Stimulated activated naive B cell treated with anti-CD40 and anti-IgM and Interleukin-4, amounts not matched to agents 10 μg/mL and 1 μg/mL and 100 μg/mL, for 72 hours (primary cell): Measurements from ENCODE around the gene HOXD13.

Source experiments
- ATAC-seq, 2 donors: fragments of 150-1000 bp; cut with Tn5 transposase; replicated peaks; 2 replicates each; pipeline ENCODE4 v1.10.0; 2021; ENCODE audit warnings: moderate library complexity in 1 of 2
- DNase-seq: peaks from one replicate; pipeline ENCODE4 v3.0.0; 2021
- H3K27ac Mint-ChIP-seq: one replicate; pipeline ENCODE4 v1.8.0; 2022; ENCODE audit warnings: mild to moderate bottlenecking, mixed read lengths
- H3K27me3 Mint-ChIP-seq, 2 donors: one replicate each; pipeline ENCODE4 v1.8.0; 2022; ENCODE audit warnings: mixed read lengths in 2 of 2
- H3K36me3 Mint-ChIP-seq, 2 donors: one replicate each; pipeline ENCODE4 v1.8.0; 2022; ENCODE audit warnings: mixed read lengths in 2 of 2, mild to moderate bottlenecking in 1 of 2
- H3K4me1 Mint-ChIP-seq, 2 donors: one replicate each; pipeline ENCODE4 v1.8.0; 2022; ENCODE audit warnings: mixed read lengths in 2 of 2, mild to moderate bottlenecking in 1 of 2
- H3K4me3 Mint-ChIP-seq, 2 donors: one replicate each; pipeline ENCODE4 v1.8.0; 2022; ENCODE audit warnings: mild to moderate bottlenecking in 2 of 2, mixed read lengths in 2 of 2, moderate library complexity in 1 of 2
- H3K9me3 Mint-ChIP-seq, 2 donors: one replicate each; pipeline ENCODE4 v1.8.0; 2022; ENCODE audit warnings: mixed read lengths in 2 of 2, mild to moderate bottlenecking in 1 of 2

Gene HOXD13

GRCh38 chr2:176103194-176103593, 10.7 kb downstream of the HOXD13 start:
- H3K36me3 Mint-ChIP-seq = peaks cover 3 to 9% of the 10 kb centered on the region in 2 donors
- H3K27me3 Mint-ChIP-seq = peaks cover 75 to 86% of the 10 kb centered on the region in 2 donors
- peaks cover 18 to 28% of the 10 kb centered on the region in 2 donors for H3K4me1 Mint-ChIP-seq
- ATAC-seq (no peak), DNase-seq (no peak)
- H3K4me3 Mint-ChIP-seq = no peak overlapping the region
- peaks cover 0 to 2% of the 10 kb centered on the region in 2 donors for H3K9me3 Mint-ChIP-seq
- H3K27ac Mint-ChIP-seq = peak overlapping the region; percentile 71

DNA sequence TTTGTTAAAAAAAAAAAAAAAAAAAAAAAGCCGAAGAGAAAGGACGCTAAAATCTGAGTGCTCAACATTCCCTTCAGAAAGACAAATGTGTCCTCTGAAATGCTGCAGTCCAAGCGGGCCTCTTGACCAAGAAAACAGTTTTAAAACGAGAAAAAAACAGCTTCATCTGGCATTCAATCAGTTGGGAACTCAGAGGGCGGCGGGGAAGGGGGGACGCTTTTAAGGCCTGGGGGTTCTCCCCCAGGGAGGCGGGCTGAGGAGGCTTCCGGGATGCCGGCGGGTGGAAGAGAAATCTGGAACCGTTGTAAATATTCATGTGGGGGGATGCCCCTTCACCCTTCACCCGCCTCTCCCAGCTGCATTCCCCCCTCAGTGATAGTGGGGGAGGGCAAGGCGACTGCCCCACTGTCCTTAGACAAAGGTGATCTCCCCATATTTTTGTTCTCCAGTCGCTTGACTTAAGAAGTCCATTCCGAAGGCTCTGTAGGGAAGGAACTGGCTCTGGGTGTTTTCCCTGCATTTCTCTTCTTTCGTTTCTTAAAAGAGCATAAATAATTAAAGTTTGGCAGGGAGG, 11.3 kb downstream of the HOXD13 start:
- H3K27me3 Mint-ChIP-seq = peaks cover 77 to 86% of the 10 kb centered on the region in 2 donors
- peaks cover 20 to 29% of the 10 kb centered on the region in 2 donors for H3K4me1 Mint-ChIP-seq
- DNase-seq (no peak), ATAC-seq (no peak)
- H3K4me3 Mint-ChIP-seq = no peak overlapping the region
- H3K27ac Mint-ChIP-seq = peak overlapping the region; percentile 72
- H3K36me3 Mint-ChIP-seq = peaks cover 3 to 9% of the 10 kb centered on the region in 2 donors
- peaks cover 0 to 2% of the 10 kb centered on the region in 2 donors for H3K9me3 Mint-ChIP-seq

DNA sequence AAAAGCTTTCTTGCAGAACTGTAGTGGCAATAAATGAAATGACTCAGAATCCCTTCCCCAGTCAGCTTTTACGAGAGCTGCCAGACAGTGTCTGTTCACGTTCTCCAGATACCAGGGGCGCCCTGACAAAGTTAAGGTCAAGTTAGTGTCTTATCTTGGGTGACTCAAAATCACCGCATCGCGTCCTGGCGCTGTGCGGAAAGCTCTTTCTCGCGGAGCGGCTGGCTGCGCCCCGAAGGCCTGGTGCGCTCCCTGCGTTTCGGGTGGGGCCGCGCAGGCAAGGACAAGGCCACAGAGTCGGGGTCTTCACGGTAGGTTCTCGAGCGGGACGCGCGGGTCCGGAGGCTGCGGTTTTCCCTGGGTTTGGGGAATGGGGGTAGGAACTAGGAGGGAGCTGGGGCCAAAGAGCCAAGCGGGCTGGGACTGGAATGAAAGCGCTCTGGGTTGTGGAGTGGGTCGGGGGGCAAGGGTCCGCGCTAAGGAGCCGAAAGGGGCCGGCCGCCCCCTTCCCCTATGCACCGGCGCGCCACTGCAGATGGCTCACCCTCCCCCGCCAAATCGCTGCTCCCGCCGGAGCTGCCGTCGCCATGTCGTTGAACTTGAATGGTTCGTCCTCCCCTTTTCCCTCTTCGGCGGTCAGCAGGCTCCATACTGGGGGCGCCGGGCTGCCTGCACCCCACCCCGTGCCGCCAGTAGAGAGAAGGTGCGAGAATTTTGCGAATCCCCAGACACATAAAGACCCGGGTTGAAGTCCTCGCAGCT, 12.0 kb downstream of the HOXD13 start:
- peaks cover 3 to 9% of the 10 kb centered on the region in 2 donors for H3K36me3 Mint-ChIP-seq

DNA sequence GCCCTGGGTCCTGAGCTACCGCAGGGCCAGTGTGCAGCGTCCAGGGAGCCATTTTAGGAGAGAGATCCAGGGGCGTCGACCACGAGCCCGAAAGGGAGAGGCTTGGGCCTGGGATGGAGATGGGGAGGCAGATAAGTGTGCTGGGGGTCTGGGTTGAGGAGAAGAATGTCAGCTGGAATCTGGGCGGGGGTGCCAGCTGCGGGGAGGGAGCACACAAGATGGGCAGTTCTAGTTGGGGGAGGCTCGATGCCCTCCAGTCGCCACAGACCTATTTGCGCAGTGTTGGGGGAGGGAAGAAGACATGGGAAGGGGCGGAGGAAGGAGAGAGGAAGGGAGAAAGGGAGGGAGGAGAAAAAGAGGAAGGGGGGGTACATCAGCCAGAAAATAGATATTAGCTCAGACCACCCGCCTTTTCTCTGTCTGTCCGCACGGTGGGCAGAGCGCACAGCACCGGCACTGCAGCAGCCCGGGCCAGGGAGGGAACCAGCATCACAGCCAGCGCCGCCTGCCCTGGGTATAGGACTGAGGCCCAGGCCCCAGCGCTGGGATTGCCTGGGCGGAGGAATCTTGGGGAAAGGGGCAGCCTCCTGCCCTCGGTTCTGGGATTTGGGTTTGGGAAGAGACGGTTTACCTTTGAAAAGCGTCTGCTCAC, 12.7 kb downstream of the HOXD13 start:
- peak overlapping the region; percentile 43 for H3K27ac Mint-ChIP-seq
- peak overlapping the region; percentile 5 to 43 for H3K4me3 Mint-ChIP-seq
- H3K4me1 Mint-ChIP-seq = peaks cover 20 to 32% of the 10 kb centered on the region in 2 donors

More for the DNA sequence above, 12.0 kb downstream of the HOXD13 start:
- Mint-ChIP-seq H3K4me1 (peaks cover 20 to 32% of the 10 kb centered on the region in 2 donors), H3K4me3 (peak overlapping the region in 1 of 2 donors; percentile 47), H3K27me3 (peaks cover 79 to 86% of the 10 kb centered on the region in 2 donors), H3K27ac (peak overlapping the region; percentile 72), H3K9me3 (peaks cover 0 to 2% of the 10 kb centered on the region in 2 donors)
- ATAC-seq (no peak), DNase-seq (no peak)

DNA sequence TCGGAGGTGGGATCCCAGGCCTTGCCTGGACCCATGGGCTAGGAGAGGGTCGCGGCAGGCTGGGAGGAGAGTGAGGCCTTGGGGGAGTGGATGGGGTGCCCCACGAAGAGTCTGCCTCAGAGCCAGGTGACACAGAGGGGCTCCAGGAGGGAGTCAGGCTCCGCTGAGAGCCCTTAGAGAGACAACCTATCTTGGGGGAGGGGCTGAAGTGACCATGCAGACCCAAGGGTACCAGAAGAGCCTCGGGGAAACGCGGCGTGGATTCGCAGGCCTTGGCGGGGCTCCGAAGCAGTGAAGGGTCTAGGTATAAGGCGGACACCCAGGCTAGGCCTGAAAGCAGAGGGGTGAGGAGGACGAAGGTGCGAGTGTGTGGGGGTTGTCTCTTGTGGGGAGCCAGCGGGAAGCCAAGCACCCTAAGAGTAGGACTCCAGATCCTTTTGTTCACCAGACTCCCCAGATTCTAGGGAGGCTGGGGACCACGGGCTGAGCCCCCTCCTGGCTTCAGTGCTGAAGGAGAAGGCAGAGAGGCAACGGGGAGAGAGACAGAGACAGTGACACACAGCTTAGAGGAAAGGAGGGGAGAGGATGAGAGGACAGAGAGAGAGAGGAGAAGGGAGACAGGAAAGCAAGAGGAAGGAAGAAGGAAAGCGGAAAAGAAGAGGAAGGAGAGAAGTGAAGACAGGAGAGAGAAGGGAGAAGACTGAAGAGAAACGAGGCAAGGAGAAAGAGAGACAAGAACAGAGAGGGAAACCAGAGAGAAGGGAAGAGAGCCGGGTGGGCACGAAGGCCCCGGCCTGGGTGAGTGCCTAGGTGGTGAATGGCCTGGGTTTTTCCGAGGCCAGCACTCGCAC, 13.4 kb downstream of the HOXD13 start:
- H3K27me3 Mint-ChIP-seq = peaks cover 77 to 78% of the 10 kb centered on the region in 2 donors
- H3K4me1 Mint-ChIP-seq = peaks cover 20 to 32% of the 10 kb centered on the region in 2 donors
- ATAC-seq (no peak), DNase-seq (no peak)
- H3K4me3 Mint-ChIP-seq = peak overlapping the region; percentile 46 to 66
- H3K36me3 Mint-ChIP-seq = peaks cover 3 to 9% of the 10 kb centered on the region in 2 donors
- H3K9me3 Mint-ChIP-seq = peaks cover 0 to 2% of the 10 kb centered on the region in 2 donors
- H3K27ac Mint-ChIP-seq = peak overlapping the region; percentile 52

More for the DNA sequence above, 12.7 kb downstream of the HOXD13 start:
- Mint-ChIP-seq H3K36me3 (peaks cover 3 to 9% of the 10 kb centered on the region in 2 donors), H3K9me3 (peaks cover 0 to 2% of the 10 kb centered on the region in 2 donors), H3K27me3 (peaks cover 79 to 86% of the 10 kb centered on the region in 2 donors)
- ATAC-seq (no peak), DNase-seq (no peak)

GRCh38 chr2:176106581-176107539, 14.3 kb downstream of the HOXD13 start, which contains the start of gene HOXD11:
HOXD11 (plus strand) TSS chr2:176107280; CDS start chr2:176107356, 76 bp downstream.
- ATAC-seq = peak; percentile 12 to 23
- Mint-ChIP-seq H3K4me1 (peaks cover 22 to 36% of the 10 kb centered on the region in 2 donors), H3K36me3 (peaks cover 3 to 9% of the 10 kb centered on the region in 2 donors), H3K4me3 (peak within 1 kb of the TSS; percentile 59 to 66), H3K27me3 (peaks cover 73 to 78% of the 10 kb centered on the region in 2 donors), H3K27ac (peak within 1 kb of the TSS; percentile 83), H3K9me3 (peaks cover 0 to 2% of the 10 kb centered on the region in 2 donors)
- DNase-seq = no peak

- no peak overlapping the region for H3K4me3 Mint-ChIP-seq
- no peak for DNase-seq
- peaks cover 73 to 78% of the 10 kb centered on the region in 2 donors for H3K27me3 Mint-ChIP-seq
- H3K9me3 Mint-ChIP-seq = peaks cover 0 to 2% of the 10 kb centered on the region in 2 donors
- ATAC-seq = no peak
- no peak overlapping the region for H3K27ac Mint-ChIP-seq
- peaks cover 23 to 36% of the 10 kb centered on the region in 2 donors for H3K4me1 Mint-ChIP-seq
- H3K36me3 Mint-ChIP-seq = peaks cover 3 to 9% of the 10 kb centered on the region in 2 donors
These were observed 15.2 kb downstream of the HOXD13 start for GRCh38 chr2:176107731-176108181.

DNA sequence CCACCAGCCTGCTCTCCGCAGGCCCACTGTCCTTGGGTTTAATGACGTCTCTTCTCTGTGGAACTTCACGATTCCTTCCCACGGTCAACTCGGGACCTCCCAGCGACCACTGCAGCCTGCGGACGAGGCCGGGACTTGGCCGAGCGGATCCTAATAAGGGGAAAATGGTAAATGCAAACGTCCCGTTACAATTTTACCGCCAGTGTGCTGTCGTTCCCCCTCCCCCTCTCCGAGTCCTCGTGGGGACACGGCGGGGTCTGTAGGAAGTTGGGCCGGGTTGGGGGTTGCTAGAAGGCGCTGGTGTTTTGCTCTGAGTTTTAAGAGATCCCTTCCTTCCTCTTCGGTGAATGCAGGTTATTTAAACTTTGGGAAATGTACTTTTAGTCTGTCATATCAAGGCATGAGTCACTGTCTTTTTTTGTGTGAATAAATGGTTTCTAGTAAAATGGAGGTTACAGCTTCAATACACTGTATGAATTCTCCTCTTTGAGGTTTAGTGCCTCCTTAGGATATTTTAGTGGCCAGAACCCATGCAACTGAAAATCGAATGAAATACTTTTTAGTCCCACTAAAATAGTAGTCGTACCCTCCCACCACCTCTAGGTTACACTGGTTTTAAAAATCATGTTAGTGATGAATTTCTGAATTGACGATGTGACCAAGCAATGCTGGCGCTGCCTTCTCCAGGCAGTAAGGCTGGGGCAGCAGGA, 16.8 kb downstream of the HOXD13 start:
- peaks cover 22 to 31% of the 10 kb centered on the region in 2 donors for H3K4me1 Mint-ChIP-seq
- no peak for DNase-seq
- H3K27me3 Mint-ChIP-seq = peaks cover 69 to 75% of the 10 kb centered on the region in 2 donors
- peak overlapping the region; percentile 79 for H3K27ac Mint-ChIP-seq
- H3K36me3 Mint-ChIP-seq = peaks cover 3 to 9% of the 10 kb centered on the region in 2 donors
- H3K4me3 Mint-ChIP-seq = peak overlapping the region in 1 of 2 donors; percentile 21
- H3K9me3 Mint-ChIP-seq = peaks cover 0 to 2% of the 10 kb centered on the region in 2 donors
- ATAC-seq = no peak

DNA sequence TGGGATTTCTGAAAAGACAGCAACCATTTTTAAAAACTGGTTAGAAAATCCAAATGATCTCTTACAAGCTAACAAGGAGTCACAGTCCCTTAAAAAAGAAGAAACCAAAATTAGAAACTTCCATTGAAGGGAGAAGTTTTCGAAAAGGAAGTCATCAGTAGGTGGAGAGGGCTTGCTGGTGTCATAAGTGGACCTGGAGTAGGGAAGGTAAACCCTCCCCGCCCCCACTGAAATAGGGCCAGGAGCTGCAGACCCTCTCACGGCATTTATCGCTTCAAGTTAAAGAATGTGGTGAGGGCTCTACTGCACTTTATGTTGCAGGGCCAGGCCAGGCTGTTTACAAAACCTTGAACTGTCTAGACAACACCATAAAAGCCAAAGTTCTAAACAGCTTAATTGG, 17.4 kb downstream of the HOXD13 start:
- Mint-ChIP-seq H3K27ac (no peak overlapping the region), H3K4me3 (no peak overlapping the region), H3K36me3 (peaks cover 3 to 8% of the 10 kb centered on the region in 2 donors), H3K27me3 (peaks cover 66 to 75% of the 10 kb centered on the region in 2 donors), H3K4me1 (peaks cover 18 to 25% of the 10 kb centered on the region in 2 donors), H3K9me3 (peaks cover 0 to 1% of the 10 kb centered on the region in 2 donors)
- DNase-seq (no peak), ATAC-seq (no peak)

GRCh38 chr2:176110415-176111308, 18.1 kb downstream of the HOXD13 start:
- ATAC-seq (no peak), DNase-seq (no peak)
- peak overlapping the region in 1 of 2 donors; percentile 40 for H3K4me3 Mint-ChIP-seq
- peaks cover 12 to 18% of the 10 kb centered on the region in 2 donors for H3K4me1 Mint-ChIP-seq
- peaks cover 2 to 6% of the 10 kb centered on the region in 2 donors for H3K36me3 Mint-ChIP-seq
- no peaks in the 10 kb centered on the region for H3K9me3 Mint-ChIP-seq
- H3K27ac Mint-ChIP-seq = peak overlapping the region; percentile 90
- peaks cover 61 to 71% of the 10 kb centered on the region in 2 donors for H3K27me3 Mint-ChIP-seq

- Mint-ChIP-seq H3K27ac (peak overlapping the region; percentile 90), H3K27me3 (peaks cover 59 to 71% of the 10 kb centered on the region in 2 donors), H3K4me3 (peak overlapping the region in 1 of 2 donors; percentile 40), H3K36me3 (peaks cover under 1 to 2% of the 10 kb centered on the region in 2 donors), H3K4me1 (peaks cover 7 to 13% of the 10 kb centered on the region in 2 donors), H3K9me3 (no peaks in the 10 kb centered on the region)
- DNase-seq (no peak), ATAC-seq (no peak)
These were observed 18.8 kb downstream of the HOXD13 start for GRCh38 chr2:176111309-176111663.
